A673 (cell line): ENCODE data around the gene BICD1. TPM values are rescaled to one million over a fixed set of nuclear protein-coding genes. Genes with fewer than 3 reads are reported as not detected.

Source experiments
- BruUV-seq: library from RNA; stranded (reverse); fragments of 400-500 nt; replicated peaks from 2 replicates; lab custom pipeline; 2021; lab: Mats Ljungman, UMichigan
- CTCF ChIA-PET: fragments of 300-600 bp; sonication (Branson Sonifier 250); formaldehyde crosslinking; loops from one replicate; lab custom pipeline; 2022; ENCODE audit warnings: antibody characterized with exemption; lab: Charles Lee
- POLR2A ChIA-PET: fragments of 300-600 bp; sonication (Branson Sonifier 250); formaldehyde crosslinking; loops from one replicate; lab custom pipeline; 2022; ENCODE audit warnings: antibody characterized with exemption; ENCODE audit not compliant: low non-redundant PET; lab: Charles Lee
- DNase-seq: peaks from one replicate; pipeline ENCODE4 v3.0.0-alpha.2; 2015; ENCODE audit warnings: low spot score
- H3K27ac ChIP-seq: fragments of 200-600 bp; sonication (generic); 2 replicates; pipeline ENCODE4 v1.5.1; 2016; ENCODE audit warnings: mixed run types, low read depth, mild to moderate bottlenecking, mixed read lengths, antibody characterized with exemption, low read length; ENCODE audit not compliant: poor library complexity, severe bottlenecking
- H3K27me3 ChIP-seq: fragments of 200-600 bp; sonication (generic); replicated peaks from 2 replicates; pipeline ENCODE4 v1.6.1; 2017; ENCODE audit warnings: mixed run types, low read depth, mild to moderate bottlenecking, mixed read lengths, antibody characterized with exemption, low read length; ENCODE audit not compliant: insufficient read depth, poor library complexity
- H3K36me3 ChIP-seq: fragments of 200-600 bp; sonication (generic); 2 replicates; pipeline ENCODE4 v1.6.1; 2016; ENCODE audit warnings: mixed run types, mild to moderate bottlenecking, mixed read lengths, antibody characterized with exemption, low read length; ENCODE audit not compliant: insufficient read depth, poor library complexity, severe bottlenecking
- H3K4me1 ChIP-seq: fragments of 200-600 bp; sonication (generic); 2 replicates; pipeline ENCODE4 v1.6.1; 2017; ENCODE audit warnings: mixed run types, mild to moderate bottlenecking, mixed read lengths, antibody characterized with exemption, low read length; ENCODE audit not compliant: insufficient read depth, poor library complexity, severe bottlenecking
- H3K4me3 ChIP-seq: fragments of 200-600 bp; sonication (generic); 2 replicates; pipeline ENCODE4 v1.5.1; 2016; ENCODE audit warnings: low read depth, mixed run types, mild to moderate bottlenecking, mixed read lengths, low read length; ENCODE audit not compliant: poor library complexity, severe bottlenecking
- H3K9me3 ChIP-seq: fragments of 200-600 bp; sonication (generic); 2 replicates; pipeline ENCODE4 v1.6.1; 2016; ENCODE audit warnings: mixed run types, low read depth, mild to moderate bottlenecking, mixed read lengths, antibody characterized with exemption, low read length; ENCODE audit not compliant: poor library complexity, severe bottlenecking
- EZH2 ChIP-seq: fragments of 200-600 bp; sonication (generic); IDR thresholded peaks from 2 replicates; pipeline ENCODE4 v1.6.1; 2017; ENCODE audit warnings: borderline replicate concordance, low read depth, mild to moderate bottlenecking, mixed read lengths, antibody characterized with exemption, low read length; ENCODE audit not compliant: poor library complexity, severe bottlenecking
- intact Hi-C: fragments of 100-400 bp; cut with micrococcal nuclease; formaldehyde crosslinking; loops from one replicate; pipeline ENCODE4 v1.10.0; 2022; ENCODE audit not compliant: unreplicated experiment
- total RNA-seq: library from RNA; stranded (reverse); gene quantifications from 2 replicates; pipeline ENCODE4 v1.2.3, GENCODE V29; 2021
- TF ChIP-seq, protein P1 (sequence below): fragments of 300-800, 200-600 bp; sonication (generic); conservative IDR thresholded peaks from 2 replicates; pipeline ENCODE4 v1.5.1; 2017; ENCODE audit warnings: low read depth, mild to moderate bottlenecking, antibody characterized with exemption, low read length, moderate library complexity, mixed read lengths

BICD1 gene
- total RNA-seq, 1 experiment from 2014 or later, result 50.2 TPM

DNA sequence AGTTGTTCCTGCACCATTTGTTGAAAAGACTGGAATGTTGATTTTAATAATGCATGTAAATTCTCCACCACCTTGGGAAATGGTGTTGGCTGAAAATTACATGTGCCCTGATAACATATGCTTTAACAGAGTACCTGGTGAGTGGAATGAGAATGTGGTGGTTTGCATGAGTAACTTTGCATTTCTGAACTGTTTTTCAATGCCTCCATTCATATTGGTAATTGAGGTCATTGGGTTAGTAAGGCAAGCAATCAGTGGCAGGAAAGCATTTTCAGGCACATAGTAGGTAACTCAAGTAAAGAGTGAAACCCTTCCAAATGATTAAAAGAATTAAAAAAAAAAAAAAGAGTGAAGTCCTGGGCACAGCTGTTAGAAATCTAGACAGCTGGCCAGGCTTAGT is 32.2 kb upstream of the BICD1 start:
- CTCF ChIA-PET, result interaction anchor here (0.6 kb wide), 1 partner anchor 14 kb away, joined by 7 read pairs; no protein-coding TSS in a partner anchor
- no TSS peak for BruUV-seq
- POLR2A ChIA-PET, result no interaction called here

DNA sequence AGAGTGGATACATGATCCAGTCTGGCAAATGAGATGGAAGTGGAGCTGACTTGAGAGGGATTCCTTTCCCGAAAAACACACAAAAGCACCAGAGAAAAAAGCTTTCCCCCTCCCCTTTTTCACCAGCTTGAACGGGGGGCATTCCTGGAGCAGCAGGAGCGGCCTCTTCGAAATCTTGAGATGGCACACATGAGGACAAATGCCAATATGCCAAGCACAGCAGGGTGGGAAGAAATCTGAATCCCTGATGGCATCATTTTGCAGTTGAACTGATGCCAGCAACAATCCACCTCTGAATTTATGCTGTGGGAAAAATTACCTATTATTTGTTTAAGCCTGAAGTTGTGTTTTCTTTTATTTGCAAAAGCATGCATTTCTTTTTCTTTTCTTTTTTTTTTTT is 29.7 kb upstream of the BICD1 start:
- no peaks in the 10 kb centered on the region for H3K9me3 ChIP-seq
- intact Hi-C loops, result no loop called here

More for the DNA sequence above, 32.2 kb upstream of the BICD1 start:
- H3K4me3 ChIP-seq, result no peak overlapping the region
- TF ChIP-seq EZH2, result no peak
- TF ChIP-seq, protein P1, sequence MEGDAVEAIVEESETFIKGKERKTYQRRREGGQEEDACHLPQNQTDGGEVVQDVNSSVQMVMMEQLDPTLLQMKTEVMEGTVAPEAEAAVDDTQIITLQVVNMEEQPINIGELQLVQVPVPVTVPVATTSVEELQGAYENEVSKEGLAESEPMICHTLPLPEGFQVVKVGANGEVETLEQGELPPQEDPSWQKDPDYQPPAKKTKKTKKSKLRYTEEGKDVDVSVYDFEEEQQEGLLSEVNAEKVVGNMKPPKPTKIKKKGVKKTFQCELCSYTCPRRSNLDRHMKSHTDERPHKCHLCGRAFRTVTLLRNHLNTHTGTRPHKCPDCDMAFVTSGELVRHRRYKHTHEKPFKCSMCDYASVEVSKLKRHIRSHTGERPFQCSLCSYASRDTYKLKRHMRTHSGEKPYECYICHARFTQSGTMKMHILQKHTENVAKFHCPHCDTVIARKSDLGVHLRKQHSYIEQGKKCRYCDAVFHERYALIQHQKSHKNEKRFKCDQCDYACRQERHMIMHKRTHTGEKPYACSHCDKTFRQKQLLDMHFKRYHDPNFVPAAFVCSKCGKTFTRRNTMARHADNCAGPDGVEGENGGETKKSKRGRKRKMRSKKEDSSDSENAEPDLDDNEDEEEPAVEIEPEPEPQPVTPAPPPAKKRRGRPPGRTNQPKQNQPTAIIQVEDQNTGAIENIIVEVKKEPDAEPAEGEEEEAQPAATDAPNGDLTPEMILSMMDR, result no peak
- H3K4me1 ChIP-seq, result peaks cover 8% of the 10 kb centered on the region
- H3K9me3 ChIP-seq, result no peaks in the 10 kb centered on the region
- H3K27me3 ChIP-seq, result no peaks in the 10 kb centered on the region
- H3K36me3 ChIP-seq, result no peaks in the 10 kb centered on the region
- no peak for DNase-seq
- intact Hi-C loops, result no loop called here
- H3K27ac ChIP-seq, result no peak overlapping the region

DNA sequence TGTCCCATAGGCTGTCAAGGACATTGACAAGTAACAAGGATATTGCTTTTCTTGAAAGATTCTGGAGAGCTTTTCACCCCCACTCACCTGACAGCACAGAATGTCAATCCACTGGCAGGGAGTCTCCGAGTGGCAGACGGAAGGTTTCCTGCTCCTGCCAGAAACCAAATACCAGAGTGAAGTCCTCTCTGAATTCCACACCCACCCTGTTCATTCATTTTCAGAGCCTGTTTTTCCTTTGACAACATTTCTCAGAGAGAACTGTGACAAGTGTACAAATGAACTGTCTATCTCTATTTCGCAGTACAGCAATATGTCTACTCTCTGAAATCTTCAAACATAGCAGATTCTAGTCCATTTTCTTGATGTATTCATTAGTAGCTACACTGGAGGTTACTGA is 26.2 kb upstream of the BICD1 start:
- H3K9me3 ChIP-seq, result no peaks in the 10 kb centered on the region
- DNase-seq, result no peak
- no peak for TF ChIP-seq EZH2
- TF ChIP-seq, protein P1, result no peak
- no peak overlapping the region for H3K27ac ChIP-seq
- no peaks in the 10 kb centered on the region for H3K4me1 ChIP-seq
- no peaks in the 10 kb centered on the region for H3K36me3 ChIP-seq
- ChIA-PET POLR2A (no interaction called here), CTCF (no interaction called here)
- H3K27me3 ChIP-seq, result no peaks in the 10 kb centered on the region
- H3K4me3 ChIP-seq, result no peak overlapping the region
- no TSS peak for BruUV-seq
- intact Hi-C loops, result no loop called here

More for the DNA sequence above, 29.7 kb upstream of the BICD1 start:
- Histone ChIP-seq H3K4me3 (no peak overlapping the region), H3K27me3 (no peaks in the 10 kb centered on the region), H3K4me1 (no peaks in the 10 kb centered on the region), H3K27ac (no peak overlapping the region), H3K36me3 (no peaks in the 10 kb centered on the region)
- TF ChIP-seq, protein P1, result no peak
- no peak for TF ChIP-seq EZH2
- BruUV-seq, result no TSS peak
- POLR2A ChIA-PET, result no interaction called here
- CTCF ChIA-PET, result no interaction called here
- no peak for DNase-seq
